Heart left ventricle (tissue), 16 donors: ENCODE results near the gene ZC3H18. TPM values are rescaled to one million over a fixed set of nuclear protein-coding genes. Genes with fewer than 3 reads are reported as not detected.

ENCODE experiments used
- ATAC-seq, 4 donors: fragments of 200-7000 bp; cut with Tn5 transposase; one replicate each; pipeline ENCODE4 v1.9.1; 2020 to 2022; ENCODE audit warnings: moderate library complexity in 4 of 4, mild to moderate bottlenecking in 3 of 4, moderate number of reproducible peaks in 1 of 4
- DNase-seq, 5 donors: peaks; one replicate each; pipeline ENCODE4 v3.0.0-alpha.2; 2020
- H3K27ac ChIP-seq, 12 donors: fragments of 200-600 bp; sonication (generic) in 4 of 12; one replicate each; pipeline versions ENCODE4 v1.5.0 to v1.8.0; 2016 to 2022; ENCODE audit warnings: mild to moderate bottlenecking in 2 of 12
- H3K27me3 ChIP-seq, 9 donors: fragments of 200-600 bp; sonication (generic) in 2 of 9; one replicate each; pipeline versions ENCODE4 v1.5.1 to v1.8.0; 2016 to 2022; ENCODE audit warnings: mild to moderate bottlenecking in 3 of 9
- H3K36me3 ChIP-seq, 9 donors: fragments of 200-600 bp; sonication (generic) in 2 of 9; one replicate each; pipeline versions ENCODE4 v1.5.0 to v1.8.0; 2018 to 2022; ENCODE audit warnings: mild to moderate bottlenecking in 2 of 9
- H3K4me1 ChIP-seq, 12 donors: fragments of 200-600 bp; sonication (generic) in 4 of 12; one replicate each; pipeline versions ENCODE4 v1.5.0 to v1.8.0; 2016 to 2022; ENCODE audit warnings: mild to moderate bottlenecking in 3 of 12
- H3K4me3 ChIP-seq, 12 donors: fragments of 200-600 bp; sonication (generic) in 4 of 12; one replicate each; pipeline versions ENCODE4 v1.5.0 to v1.8.0; 2017 to 2022; ENCODE audit warnings: mild to moderate bottlenecking in 9 of 12, moderate library complexity in 4 of 12
- H3K9me3 ChIP-seq, 12 donors: fragments of 200-600 bp; sonication (generic) in 4 of 12; one replicate each; pipeline versions ENCODE4 v1.5.0 to v1.8.0; 2016 to 2022; ENCODE audit warnings: mild to moderate bottlenecking in 1 of 12
- POLR2A ChIP-seq, 2 donors: fragments of 450-650 bp; IDR thresholded peaks; one replicate each; pipeline ENCODE4 v1.6.1; 2017; ENCODE audit warnings: antibody characterized with exemption in 2 of 2, mild to moderate bottlenecking in 2 of 2, moderate library complexity in 2 of 2
- WGBS, 4 donors: extraction: QIAGEN DNeasy Blood & Tissue Kit in 2 of 4; methylation state at CpG; one replicate each; pipeline versions ENCODE4 v1.1.5 to v1.1.7; 2013 to 2018; 5-methylcytosine and 5-hydroxymethylcytosine counted together
- intact Hi-C, 10 donors: fragments of 100-400 bp; cut with DNase I; formaldehyde crosslinking; loops; one replicate each; pipeline versions ENCODE4 v1.11.1 to v1.14.2; 2022
- polyA plus RNA-seq, 2 donors: library from polyadenylated mRNA; stranded (reverse); fragments of 200-250 nt; gene quantifications; one replicate each; pipeline ENCODE4 v1.2.3, GENCODE V29; 2013
- total RNA-seq, 9 donors: library from RNA; depleted of rRNA in 2 of 9; stranded (reverse); fragments of >200 nt in 2 of 9; fragmentation: NEBNext Ultra II Directional in 3 of 9; extraction: Animal tissue kit (Norgen Biotek cat#: 25700) in 3 of 9; gene quantifications; one replicate each; pipeline versions ENCODE4 v1.1.0 to v1.2.4, GENCODE V29; 2016 to 2023
- TF ChIP-seq, protein P1 (sequence below), 12 donors: fragments of 200-600 bp; sonication (generic) in 4 of 12; IDR thresholded peaks; one replicate each; pipeline versions ENCODE4 v1.5.0 to v1.8.0; 2018 to 2022; ENCODE audit warnings: antibody characterized with exemption in 12 of 12, mild to moderate bottlenecking in 5 of 12
- donor health status: ischemic (EF 13 %, LVEDD 7.1; RV severe dilation, severe dysfunction).
- donor health status: healthy with polysubstance abuse.
- donor health status: DM: no; HTN: yes; CAD: no.
- donor health status: DM: no; HTN: no; CAD: no.
- donor health status: ischemic (EF 25% LVEDD 6.9; RV normal size, moderate dysfunction).
- donor health status: ischemic (EF 25% LVEDD 5.7; RV mildly dilated, moderate dysfunction).
- donor health status: healthy.
- donor health status: DM: yes; HTN: yes; CAD: no.
- donor health status: ischemic (EF 35%, LVEDD 5.7; RV mildly dilated, moderate dysfunction).
- donor health status: nonischemic (EF 11% LVEDD 7.7; RV severe dilation, severe dysfunction).
- donor health status: DM: yes; HTN: yes; CAD: no.
- donor health status: PGD.
- donor health status: ischemic (EF 29% LVEDD 5.4; RV normal size, mild dysfunction).
- donor health status: nonischemic (EF 23%, LVEDD 6.1; RV moderate dilation, normal function).

ZC3H18 gene
- total and polyA plus RNA-seq, 11 donors, result 8.4 to 28.4 (median 21.9) TPM

DNA sequence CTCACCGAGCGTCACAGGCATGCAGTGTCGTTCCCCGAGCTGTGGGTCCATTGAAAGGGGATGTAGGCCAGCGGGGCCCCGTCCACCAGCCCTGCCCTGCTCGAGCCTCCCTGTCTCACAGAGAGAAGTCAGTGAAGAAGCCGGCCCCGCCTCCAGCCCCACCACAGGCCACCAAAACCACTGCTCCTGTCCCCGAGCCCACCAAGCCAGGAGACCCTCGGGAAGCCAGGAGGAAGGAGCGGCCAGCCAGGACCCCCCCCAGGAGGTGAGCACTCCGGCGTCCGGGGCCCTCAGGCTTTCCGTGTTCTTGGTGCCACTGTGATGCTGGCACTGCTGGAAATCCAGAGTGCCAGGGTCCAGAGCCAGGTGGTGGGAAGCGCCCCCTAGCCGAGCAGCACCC lies 54.3 kb downstream of the ZC3H18 start:
- Histone ChIP-seq H3K4me1 (peaks cover 0 to 23% (median 7%) of the 10 kb centered on the region in 12 donors), H3K27ac (no peak overlapping the region), H3K9me3 (no peaks in the 10 kb centered on the region), H3K27me3 (no peaks in the 10 kb centered on the region), H3K4me3 (no peak overlapping the region), H3K36me3 (peaks cover 3 to 81% (median 63%) of the 10 kb centered on the region in 9 donors)
- ATAC-seq, result no peak
- 94 to 98% (median 94%) methylated on average over 8 to 18 of the region's 18 CpGs for WGBS, 4 donors
- TF ChIP-seq POLR2A (IDR thresholded peaks at IDR 0.05), result no peak
- TF ChIP-seq, protein P1, sequence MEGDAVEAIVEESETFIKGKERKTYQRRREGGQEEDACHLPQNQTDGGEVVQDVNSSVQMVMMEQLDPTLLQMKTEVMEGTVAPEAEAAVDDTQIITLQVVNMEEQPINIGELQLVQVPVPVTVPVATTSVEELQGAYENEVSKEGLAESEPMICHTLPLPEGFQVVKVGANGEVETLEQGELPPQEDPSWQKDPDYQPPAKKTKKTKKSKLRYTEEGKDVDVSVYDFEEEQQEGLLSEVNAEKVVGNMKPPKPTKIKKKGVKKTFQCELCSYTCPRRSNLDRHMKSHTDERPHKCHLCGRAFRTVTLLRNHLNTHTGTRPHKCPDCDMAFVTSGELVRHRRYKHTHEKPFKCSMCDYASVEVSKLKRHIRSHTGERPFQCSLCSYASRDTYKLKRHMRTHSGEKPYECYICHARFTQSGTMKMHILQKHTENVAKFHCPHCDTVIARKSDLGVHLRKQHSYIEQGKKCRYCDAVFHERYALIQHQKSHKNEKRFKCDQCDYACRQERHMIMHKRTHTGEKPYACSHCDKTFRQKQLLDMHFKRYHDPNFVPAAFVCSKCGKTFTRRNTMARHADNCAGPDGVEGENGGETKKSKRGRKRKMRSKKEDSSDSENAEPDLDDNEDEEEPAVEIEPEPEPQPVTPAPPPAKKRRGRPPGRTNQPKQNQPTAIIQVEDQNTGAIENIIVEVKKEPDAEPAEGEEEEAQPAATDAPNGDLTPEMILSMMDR (IDR thresholded peaks at IDR 0.05), result no peak
- intact Hi-C loops, result no loop called here
- DNase-seq, result no peak

GRCh38 chr16:88624977-88625576 lies 54.9 kb downstream of the ZC3H18 start:
- TF ChIP-seq POLR2A (IDR thresholded peaks at IDR 0.05), result no peak
- TF ChIP-seq, protein P1 (IDR thresholded peaks at IDR 0.05), result no peak
- Histone ChIP-seq H3K4me1 (peaks cover 0 to 21% (median 7%) of the 10 kb centered on the region in 12 donors), H3K9me3 (no peaks in the 10 kb centered on the region), H3K4me3 (no peak overlapping the region), H3K36me3 (peaks cover 3 to 87% (median 68%) of the 10 kb centered on the region in 9 donors), H3K27ac (no peak overlapping the region), H3K27me3 (no peaks in the 10 kb centered on the region)
- 78 to 88% (median 85%) methylated on average over 9 to 17 of the region's 17 CpGs for WGBS, 4 donors
- DNase-seq, result no peak
- intact Hi-C loops, result no loop called here
- ATAC-seq, result no peak

DNA sequence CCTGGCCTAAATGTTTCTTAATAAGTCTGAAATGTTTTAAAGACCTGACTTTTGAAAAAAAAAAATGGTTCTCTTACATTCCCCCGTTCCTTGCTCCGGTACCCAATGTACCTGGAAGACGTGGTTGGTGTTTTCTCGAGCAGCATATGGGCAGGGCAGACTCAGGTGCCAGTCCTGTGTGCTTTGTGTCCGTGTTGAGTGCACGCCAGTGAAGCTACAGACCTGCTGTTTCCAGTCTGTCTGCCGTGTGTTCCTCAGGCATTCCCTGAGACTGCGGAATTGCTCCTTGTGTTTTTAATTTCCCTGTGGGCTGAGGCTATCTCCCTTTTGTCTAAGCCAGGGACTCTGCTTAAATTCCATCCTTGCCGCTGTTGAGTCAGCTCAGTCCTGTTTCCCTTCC lies 56.4 kb downstream of the ZC3H18 start:
- intact Hi-C loops, result no loop called here
- Histone ChIP-seq H3K27me3 (no peaks in the 10 kb centered on the region), H3K36me3 (peaks cover 3 to 98% (median 84%) of the 10 kb centered on the region in 9 donors), H3K9me3 (no peaks in the 10 kb centered on the region), H3K4me3 (no peak overlapping the region), H3K27ac (no peak overlapping the region), H3K4me1 (peaks cover 0 to 21% (median 7%) of the 10 kb centered on the region in 12 donors)
- ATAC-seq (no peak), DNase-seq (no peak)
- TF ChIP-seq, protein P1 (IDR thresholded peaks at IDR 0.05), result no peak
- no peak for TF ChIP-seq POLR2A (IDR thresholded peaks at IDR 0.05)
- WGBS, 4 donors, result 94 to 97% (median 95%) methylated on average over 9 of the region's 9 CpGs

DNA sequence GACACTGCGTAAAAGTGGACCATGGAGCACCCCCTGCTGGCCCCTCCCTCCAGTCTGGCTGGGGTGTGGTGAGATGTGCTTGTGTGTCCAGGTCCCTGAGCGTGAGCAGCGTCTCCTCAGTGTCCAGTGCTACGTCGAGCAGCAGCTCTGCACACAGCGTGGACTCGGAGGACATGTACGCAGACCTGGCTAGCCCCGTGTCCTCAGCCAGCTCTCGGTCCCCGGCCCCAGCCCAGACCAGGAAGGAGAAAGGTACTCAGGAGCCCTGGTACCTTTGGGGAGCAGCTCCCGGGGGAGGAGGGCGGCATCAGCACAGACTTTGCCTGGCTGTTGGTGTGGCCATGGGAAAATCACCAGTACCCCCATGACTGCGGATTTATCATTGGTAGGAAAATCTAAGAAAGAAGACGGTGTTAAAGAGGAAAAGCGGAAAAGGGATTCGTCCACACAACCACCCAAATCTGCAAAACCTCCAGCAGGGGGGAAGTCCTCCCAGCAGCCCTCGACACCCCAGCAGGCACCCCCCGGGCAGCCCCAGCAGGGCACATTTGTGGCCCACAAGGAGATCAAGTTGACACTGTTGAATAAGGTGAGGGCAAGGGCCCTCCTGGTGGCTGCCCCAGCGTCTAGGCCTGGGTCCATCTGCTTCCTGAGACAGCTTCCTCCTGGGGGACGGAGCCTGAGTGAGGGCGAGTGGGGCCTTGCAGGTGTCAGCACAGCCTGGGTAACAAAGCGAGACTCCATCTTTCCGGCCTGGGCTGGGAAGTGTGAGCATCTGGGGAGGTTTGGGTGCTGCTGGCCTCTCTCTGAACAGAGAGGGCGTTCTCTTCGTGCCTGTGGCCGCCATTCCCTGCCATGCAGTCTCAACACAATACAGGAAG lies 57.6 kb downstream of the ZC3H18 start:
- intact Hi-C loops, result no loop called here
- TF ChIP-seq, protein P1 (IDR thresholded peaks at IDR 0.05), result no peak
- TF ChIP-seq POLR2A (IDR thresholded peaks at IDR 0.05), result no peak
- no peak for ATAC-seq
- Histone ChIP-seq H3K4me3 (no peak overlapping the region), H3K27ac (peak overlapping the region in 10 of 12 donors; percentile 1 to 80 (median 66)), H3K27me3 (no peaks in the 10 kb centered on the region), H3K4me1 (peaks cover 0 to 21% (median 7%) of the 10 kb centered on the region in 12 donors), H3K9me3 (no peaks in the 10 kb centered on the region), H3K36me3 (peaks cover 3 to 97% (median 85%) of the 10 kb centered on the region in 9 donors)
- peak in 1 of 5 donors; percentile 16 for DNase-seq
- 87 to 94% (median 93%) methylated on average over 25 to 27 of the region's 27 CpGs for WGBS, 4 donors
